Measurements from ENCODE around the gene SOS2.
"Not testable (repeated sequence)": the region's sequence is repeated elsewhere in the genome, so short reads cannot be mapped to it uniquely, and the experiment has no call there.

SOS2 gene

DNA sequence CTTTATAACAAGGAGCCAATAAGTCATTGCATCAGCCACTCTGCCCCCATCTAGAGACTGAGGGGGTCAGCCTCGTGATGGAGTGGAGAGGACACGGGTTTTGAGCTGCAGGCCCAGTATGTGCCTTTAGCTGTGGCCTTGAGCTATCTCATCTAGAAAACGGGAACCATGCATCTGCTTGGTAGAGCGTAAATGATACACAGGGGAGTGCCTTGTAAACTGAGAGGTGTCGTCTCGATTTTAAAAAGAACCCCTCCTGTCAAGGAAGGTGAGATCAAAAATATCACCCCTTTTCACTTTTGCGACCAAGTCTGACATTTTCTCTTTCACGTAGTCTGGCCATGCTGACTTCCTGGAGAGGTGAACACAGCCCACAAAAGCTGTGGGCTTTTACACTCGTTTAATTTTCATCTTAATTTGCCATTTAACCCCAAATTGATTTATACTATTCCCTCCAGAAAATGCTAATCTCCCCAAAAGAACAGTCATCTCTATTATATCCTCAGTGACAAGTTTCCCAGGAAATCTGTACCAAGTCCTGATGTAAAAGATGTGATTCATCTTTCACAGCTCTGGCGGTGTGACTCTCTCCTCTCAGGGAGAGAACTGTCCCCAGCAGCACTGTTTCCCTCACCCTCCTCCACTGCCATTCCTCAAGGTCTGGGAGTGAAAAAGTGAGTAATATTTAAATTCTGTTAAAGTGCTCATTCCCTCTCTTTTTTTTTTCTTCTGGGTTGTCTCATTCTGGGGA is 145.6 kb downstream of the SOS2 start:
- no peak for DNase-seq (ENCODE audit: low read depth in 2 of 2)

DNA sequence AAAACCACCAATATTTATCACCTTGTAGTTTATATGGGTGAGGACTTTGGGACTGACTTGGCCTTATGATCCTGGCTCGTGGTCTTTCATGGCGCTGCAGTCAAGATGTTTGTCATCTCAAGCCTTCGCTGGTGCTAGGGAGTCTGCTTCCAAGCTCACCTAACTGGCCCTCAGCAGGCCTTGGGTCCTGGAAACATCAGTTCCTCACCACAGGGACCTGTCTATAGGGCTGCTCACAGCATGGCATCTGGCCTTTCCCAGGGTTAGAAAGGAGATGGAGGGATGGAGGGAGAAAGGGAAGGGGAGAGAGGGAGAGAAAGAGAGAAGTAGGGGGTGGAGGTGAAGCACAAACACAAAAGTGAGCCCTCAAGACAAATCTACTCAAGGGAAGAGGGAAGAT is 146.7 kb downstream of the SOS2 start:
- no peak for DNase-seq (ENCODE audit: low read depth in 2 of 2)

DNA sequence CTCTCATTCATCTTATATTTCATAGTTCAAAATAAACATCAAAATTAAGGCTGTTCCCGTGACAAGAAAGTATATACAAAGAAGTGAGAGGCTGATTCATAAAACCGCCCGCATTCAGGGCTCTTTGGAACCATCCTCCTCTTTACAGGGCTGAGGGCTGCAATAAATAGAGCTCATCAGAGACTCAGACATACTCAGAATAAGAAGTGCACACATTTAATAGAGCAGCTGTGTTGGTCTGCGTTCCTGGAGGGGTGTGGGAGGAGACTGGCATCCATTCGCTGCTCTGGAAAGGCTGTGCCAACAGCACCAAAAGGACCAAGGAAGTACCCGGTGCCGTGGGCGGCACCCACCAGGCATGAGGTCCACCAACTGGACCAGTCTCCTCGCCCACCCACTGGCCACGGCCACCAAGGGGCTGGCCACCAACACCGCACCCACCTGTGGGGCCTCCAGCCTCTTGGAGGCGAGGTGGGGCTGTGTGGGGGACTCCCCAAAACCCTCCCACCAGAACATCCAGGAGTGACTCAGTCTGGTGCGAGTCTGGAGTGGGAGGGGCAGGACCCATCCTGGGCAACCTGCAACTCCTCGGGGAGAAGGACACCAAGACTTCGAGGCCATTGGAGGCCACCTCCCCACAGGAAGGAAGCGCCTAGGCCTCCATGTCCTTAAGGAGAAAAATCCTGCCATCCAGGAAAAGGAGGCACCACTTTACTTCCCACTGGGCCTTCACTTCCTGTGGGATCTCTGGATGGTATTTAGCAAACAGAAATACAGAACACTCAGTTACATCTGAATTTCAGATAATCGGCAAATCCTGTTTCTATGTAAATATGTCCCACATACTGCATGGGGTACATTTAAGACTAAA is 147.7 kb downstream of the SOS2 start:
- no peak for DNase-seq (ENCODE audit: low read depth in 2 of 2)

DNA sequence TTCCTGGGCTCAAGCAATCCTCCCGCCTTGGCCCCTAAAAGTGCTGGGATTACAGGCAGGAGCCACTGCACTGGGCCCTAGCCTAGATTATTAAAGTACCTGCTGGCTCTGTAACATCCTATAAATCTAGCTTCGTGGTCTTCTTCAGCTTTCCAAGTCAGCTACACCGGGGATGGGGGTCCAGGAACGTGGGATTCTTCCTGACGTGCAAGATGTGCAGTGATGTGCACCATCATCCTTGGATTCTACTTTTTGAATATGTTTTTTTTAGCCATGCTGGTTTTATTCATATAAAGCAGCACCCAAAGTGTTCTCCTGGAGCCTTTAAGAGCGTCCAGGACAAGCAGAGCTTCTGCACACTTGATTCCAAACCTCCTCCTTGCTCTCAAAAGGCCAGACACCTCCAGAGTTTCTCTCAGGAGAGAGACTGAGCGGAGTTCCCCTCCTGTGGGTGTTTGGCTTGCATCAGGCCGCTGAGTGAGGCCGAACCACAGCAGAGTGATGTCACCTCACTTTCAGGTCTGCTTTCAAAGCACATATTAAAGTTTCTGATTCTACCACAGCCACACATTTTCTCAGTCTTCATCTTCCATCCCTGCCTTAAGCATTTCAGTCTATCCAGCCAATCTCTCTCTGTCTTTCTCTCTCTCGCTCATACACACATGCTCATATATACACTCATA is 148.5 kb downstream of the SOS2 start:
- peak; percentile 63 to 69 for DNase-seq (ENCODE audit: low read depth in 2 of 2)

DNA sequence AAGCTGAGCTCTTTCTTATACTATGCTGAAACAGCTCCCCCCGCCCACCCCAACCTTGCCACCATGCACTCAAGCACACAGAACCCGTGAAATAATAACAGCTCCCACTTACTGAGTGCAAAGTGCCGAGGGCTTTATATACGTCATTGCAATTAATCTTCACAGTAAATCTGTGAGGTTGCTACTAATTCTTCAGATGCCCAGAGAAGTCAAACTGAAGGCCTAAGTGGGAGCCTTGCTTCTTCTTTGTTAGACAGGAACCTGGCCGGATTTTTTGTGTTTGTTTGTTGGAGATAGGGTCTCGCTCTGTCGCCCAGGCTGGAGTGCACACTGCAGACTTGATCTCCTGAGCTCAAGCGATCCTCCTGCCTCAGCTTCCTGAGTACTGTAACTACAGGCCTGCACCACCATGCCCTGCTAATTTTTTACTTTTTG is 149.1 kb downstream of the SOS2 start:
- DNase-seq (ENCODE audit: low read depth in 2 of 2): no peak

DNA sequence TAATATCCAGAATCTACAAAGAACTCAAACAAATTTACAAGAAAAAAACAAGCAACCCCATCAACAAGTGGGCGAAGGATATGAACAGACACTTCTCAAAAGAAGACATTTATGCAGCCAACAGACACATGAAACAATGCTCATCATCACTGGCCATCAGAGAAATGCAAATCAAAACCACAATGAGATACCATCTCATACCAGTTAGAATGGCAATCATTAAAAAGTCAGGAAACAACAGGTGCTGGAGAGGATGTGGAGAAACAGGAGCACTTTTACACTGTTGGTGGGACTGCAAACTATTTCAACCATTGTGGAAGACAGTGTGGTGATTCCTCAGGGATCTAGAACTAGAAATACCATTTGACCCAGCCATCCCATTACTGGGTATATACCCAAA is 152.3 kb downstream of the SOS2 start:
- DNase-seq (ENCODE audit: low read depth in 2 of 2): not testable (repeated sequence)

DNA sequence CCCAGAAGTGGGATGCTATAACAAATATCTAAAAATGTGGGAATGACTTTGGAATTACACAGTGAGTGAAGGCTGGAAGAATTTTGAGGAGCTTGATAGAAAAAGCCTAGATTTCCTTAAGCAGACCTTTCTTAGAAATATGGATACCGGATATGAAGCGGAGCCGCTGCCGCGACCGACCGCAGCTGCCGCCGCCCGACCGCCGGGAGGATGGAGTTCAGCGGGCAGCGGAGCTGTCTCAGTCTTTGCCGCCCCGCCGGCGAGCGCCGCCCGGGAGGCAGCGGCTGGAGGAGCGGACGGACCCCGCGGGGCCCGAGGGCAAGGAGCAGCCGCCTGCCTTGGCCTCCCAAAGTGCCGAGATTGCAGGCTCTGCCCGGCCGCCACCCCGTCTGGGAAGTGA is 157.7 kb downstream of the SOS2 start:
- not testable (repeated sequence) for DNase-seq (ENCODE audit: low read depth in 2 of 2)

DNA sequence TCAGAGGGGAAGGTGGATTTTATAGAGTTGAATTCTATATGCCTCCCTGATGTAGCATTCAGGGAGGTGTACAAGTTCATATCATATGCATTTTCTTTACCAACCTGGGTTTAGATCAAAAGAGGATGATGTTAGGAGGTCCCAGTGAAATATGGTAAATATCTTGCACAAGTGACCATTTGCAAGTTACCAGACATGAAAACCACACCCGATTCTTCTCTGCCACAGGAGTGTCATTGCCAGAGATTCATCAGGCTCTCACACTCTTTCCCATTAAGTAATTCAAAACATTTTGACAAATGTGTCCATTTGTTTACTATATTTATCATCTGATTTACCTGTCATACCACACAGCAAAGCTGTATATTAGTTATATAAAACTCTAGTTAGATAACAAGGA is 159.0 kb downstream of the SOS2 start:
- DNase-seq (ENCODE audit: low read depth in 2 of 2): no peak

DNA sequence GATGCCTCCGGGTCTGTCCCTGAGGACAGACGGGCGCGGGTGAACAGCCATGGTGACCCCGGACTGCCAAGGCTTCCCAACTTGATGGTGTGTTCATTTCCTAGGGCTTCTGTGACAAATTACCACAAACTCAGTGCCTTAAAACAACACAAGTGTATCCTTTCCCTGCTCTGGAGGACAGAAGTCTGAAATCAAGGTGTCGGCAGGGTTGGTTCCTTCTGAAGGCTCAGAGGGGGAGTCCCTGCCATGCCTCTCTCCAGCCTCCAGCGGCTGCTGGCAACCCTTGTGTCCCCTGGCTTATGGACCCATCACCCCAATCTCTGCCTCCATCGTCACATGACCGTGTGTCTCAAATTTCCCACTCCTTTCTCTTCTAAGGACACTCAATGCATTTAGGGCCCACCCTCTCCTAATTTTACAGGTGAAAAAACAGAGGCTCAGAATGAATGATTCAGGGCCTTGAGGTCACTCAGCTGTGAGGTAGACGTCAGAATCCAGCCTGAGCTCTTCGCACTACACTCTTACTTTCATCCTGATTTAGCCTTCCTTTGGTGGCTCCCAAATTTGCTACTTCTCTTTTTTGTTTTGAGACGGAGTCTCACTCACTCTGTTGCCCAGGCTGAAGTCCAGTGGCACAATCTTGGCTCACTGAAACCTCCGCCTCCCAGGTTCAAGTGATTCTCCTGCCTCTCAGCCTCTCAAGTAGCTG is 160.4 kb downstream of the SOS2 start:
- DNase-seq (ENCODE audit: low read depth in 2 of 2): no peak

DNA sequence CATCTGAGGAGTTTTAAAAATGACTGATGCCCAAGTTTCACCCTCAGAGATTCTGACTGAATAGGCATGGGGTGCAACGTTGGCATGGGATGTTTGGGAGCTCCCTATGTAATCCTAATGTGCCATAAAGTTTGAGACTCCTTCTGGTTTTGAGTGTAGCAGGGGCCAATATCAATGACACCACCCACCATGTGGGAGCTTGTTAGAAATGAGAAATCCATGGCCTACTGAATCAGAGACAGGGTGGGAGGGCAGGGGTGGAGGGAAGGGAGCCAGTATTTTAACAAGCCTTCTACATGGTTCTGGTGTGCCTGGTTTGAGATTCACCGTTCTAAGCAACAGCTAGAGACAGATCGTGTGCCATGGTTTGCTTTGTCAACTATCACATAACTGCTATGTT is 161.1 kb downstream of the SOS2 start:
- no peak for DNase-seq (ENCODE audit: low read depth in 2 of 2)

DNA sequence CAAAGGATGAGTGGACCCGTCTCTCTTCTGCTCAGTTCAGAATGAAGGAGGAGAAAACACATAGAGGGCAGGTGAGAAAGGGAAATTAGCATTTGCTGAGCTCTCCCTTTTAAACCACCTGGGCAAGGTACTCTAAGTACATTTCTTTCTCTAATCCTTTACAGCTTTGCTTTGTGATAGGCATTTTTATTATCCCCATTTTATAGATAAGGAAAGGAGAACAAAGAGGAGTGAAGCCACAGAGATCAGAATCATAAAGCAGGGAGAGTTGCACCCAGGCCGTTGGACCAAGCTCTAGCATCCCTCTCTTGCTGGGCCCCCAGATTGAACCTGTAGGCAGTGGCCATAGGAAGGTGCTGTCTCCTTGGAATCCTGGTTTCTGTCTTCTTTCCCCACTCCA is 162.1 kb downstream of the SOS2 start:
- DNase-seq (ENCODE audit: low read depth in 2 of 2): no peak

DNA sequence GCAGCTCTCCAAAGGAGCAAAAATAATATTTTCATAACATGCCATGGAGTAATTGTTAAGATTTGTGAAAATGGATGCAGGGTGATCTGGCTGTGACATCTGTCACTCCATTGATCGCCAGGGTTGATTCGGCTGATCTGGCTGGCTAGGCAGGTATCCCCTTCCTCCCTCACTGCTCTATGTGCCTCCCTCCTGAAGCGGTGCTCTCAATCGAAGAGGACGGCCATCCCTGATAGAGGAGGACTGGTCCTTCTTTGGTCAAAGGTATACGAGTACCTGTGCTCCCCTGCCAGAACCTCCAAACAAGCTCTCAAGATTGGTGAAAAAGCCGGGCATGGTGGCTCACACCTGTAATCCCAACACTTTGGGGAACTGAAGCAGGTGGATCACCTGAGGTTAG is 162.9 kb downstream of the SOS2 start:
- DNase-seq (ENCODE audit: low read depth in 2 of 2): no peak

DNA sequence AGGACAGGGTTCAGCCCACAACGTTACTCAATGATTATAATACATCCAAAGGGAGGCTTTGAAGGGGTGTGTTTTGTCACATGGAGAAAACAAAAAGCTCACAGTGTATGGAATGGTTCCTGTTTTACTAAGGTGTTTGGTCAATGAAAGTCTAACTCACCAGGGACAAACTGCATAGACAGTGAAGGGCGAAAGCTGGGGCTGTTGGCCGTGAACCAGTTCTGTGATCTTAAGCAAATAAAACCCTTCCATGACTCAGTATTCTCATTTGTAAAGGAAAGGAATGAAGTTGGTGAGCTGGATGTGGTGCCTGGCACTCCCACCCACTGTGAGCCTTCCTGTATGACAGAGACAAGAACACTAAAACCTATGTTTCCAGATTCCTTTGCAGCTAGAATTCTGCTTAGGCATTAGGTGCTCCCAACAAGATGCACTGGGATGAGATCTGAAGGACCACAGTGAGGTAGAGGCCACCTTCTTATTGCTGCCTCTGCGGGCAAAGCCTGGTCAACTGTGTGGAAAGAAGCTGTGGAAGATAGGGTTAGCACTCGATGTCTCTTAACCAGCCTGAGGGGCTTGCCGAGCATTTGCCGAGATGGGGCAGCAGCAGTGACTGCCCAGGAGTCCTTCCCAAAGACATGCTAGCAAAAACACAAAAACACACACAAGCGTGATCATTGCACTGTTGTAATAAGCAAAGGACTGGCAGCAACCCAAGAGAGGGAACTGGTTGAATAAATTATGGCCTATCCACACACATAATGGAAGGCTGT is 163.5 kb downstream of the SOS2 start:
- DNase-seq (ENCODE audit: low read depth in 2 of 2): no peak

All from stimulated activated CD8-positive, alpha-beta memory T cell treated with anti-CD3 and anti-CD28 coated beads, Interleukin-2, amount 100 ng/mL, for 1 hour (primary cell).